Renal cortical epithelial cell (primary cell): Measurements from ENCODE around the gene IMPA2. TPM values are rescaled to one million over a fixed set of nuclear protein-coding genes. Genes with fewer than 3 reads are reported as not detected.

Experiments used
- DNase-seq: peaks from one replicate; pipeline ENCODE4 v3.0.0-alpha.2; 2011; ENCODE audit warnings: low read depth
- total RNA-seq: library from RNA; depleted of rRNA; stranded (reverse); fragments of >200 nt; gene quantifications from 2 replicates; pipeline ENCODE4 v1.2.3, GENCODE V29; 2014

The IMPA2 gene
- total RNA-seq, 1 donor from 2014 or later: 123 TPM

GRCh38 chr18:12008181-12008767, 27.0 kb downstream of the IMPA2 start:
- no peak for DNase-seq

GRCh38 chr18:12008842-12009580, 27.7 kb downstream of the IMPA2 start:
- DNase-seq: no peak

- no peak for DNase-seq
These were observed 28.4 kb downstream of the IMPA2 start for GRCh38 chr18:12009581-12010140.

- DNase-seq: no peak
These were observed 29.0 kb downstream of the IMPA2 start for GRCh38 chr18:12010187-12010802.

GRCh38 chr18:12011199-12011956, 30.1 kb downstream of the IMPA2 start:
- DNase-seq: no peak

GRCh38 chr18:12011957-12012549, 30.7 kb downstream of the IMPA2 start:
- peak; percentile 87 for DNase-seq

- no peak for DNase-seq
These were observed 31.4 kb downstream of the IMPA2 start for GRCh38 chr18:12012697-12013096.

GRCh38 chr18:12013186-12013916, 32.0 kb downstream of the IMPA2 start:
- DNase-seq: peak; percentile 70

GRCh38 chr18:12014086-12014485, 32.8 kb downstream of the IMPA2 start:
- DNase-seq: no peak

GRCh38 chr18:12014521-12015415, 33.5 kb downstream of the IMPA2 start:
- DNase-seq: peak; percentile 47

GRCh38 chr18:12015416-12016062, 34.2 kb downstream of the IMPA2 start:
- DNase-seq: peak; percentile 96

- DNase-seq: no peak
These were observed 35.8 kb downstream of the IMPA2 start for GRCh38 chr18:12017081-12017480.

- DNase-seq: no peak
These were observed 37.6 kb downstream of the IMPA2 start for GRCh38 chr18:12018861-12019260.

GRCh38 chr18:12021077-12021476, 39.8 kb downstream of the IMPA2 start:
- DNase-seq: no peak

- DNase-seq: no peak
These were observed 40.3 kb downstream of the IMPA2 start for GRCh38 chr18:12021596-12021995.

- DNase-seq: no peak
These were observed 42.1 kb downstream of the IMPA2 start for GRCh38 chr18:12023375-12023774.

GRCh38 chr18:12026562-12026961, 45.3 kb downstream of the IMPA2 start:
- DNase-seq: no peak

- peak; percentile 35 for DNase-seq
These were observed 45.7 kb downstream of the IMPA2 start for GRCh38 chr18:12027046-12027445.

GRCh38 chr18:12027480-12027879, 46.2 kb downstream of the IMPA2 start:
- no peak for DNase-seq
